HG03432 (cell line): ENCODE results near the gene GSX1.
A peak's percentile ranks its signal among the peaks of the same experiment; 100 is the strongest.
"Not testable (repeated sequence)": the region's sequence is repeated elsewhere in the genome, so short reads cannot be mapped to it uniquely, and the experiment has no call there.

ENCODE experiments used
- ATAC-seq: cut with Tn5 transposase; IDR thresholded peaks from one replicate; pipeline ENCODE4 v1.9.1; 2021; ENCODE audit warnings: mild to moderate bottlenecking, moderate library complexity; ENCODE audit not compliant: unreplicated experiment

The GSX1 gene

DNA sequence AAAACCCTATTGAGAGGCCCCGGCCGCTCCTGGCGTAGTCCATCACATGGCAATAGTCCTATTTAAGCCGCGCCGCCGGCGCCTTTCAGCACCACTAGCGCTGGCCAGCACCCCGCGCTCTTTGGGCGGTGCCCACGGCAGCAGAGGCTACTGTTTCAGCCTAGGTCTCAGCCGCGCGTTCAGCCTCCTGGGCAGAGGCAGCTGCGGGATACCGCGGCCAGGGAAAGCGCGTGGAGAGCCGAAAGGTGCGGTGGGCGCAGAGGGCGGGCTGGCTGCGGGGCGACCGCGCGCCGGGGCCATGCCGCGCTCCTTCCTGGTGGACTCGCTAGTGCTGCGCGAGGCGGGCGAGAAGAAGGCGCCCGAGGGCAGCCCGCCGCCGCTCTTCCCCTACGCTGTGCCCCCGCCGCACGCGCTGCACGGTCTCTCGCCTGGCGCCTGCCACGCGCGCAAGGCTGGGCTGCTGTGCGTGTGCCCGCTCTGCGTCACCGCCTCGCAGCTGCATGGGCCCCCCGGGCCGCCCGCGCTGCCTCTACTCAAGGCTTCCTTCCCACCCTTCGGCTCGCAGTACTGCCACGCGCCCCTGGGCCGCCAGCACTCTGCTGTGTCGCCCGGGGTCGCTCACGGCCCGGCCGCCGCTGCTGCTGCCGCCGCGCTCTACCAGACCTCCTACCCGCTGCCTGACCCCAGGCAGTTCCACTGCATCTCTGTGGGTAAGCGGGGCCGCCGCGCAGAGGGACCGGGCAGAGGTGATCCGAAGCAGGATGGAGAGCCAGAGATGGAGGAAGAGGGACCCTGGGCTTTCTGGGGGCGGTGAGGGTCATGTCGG, at the start of gene GSX1:
TSS of gene GSX1 (plus strand) at position 91 of the 826 bp plus-strand sequence. CDS start at position 299, 208 bp downstream.
- no peak for ATAC-seq

DNA sequence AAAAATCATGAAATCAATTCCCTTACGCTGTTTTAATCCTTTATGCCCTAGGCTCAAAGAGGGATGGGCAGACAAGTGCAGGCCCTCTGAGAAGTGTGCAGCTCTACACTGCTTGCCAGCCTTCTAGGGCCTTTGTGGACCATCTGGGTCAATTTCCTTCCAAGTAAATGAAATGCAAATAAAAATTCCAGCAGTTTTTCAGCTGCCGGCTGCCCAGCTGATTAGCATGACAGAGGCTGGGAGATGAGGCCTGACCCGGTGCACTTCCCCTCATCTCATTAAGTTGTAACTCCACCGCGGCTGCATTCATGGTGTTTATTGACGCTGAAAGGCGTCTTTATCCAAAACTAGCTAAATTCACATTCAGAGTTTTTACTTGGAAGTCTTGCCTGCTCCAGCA, 47.5 kb upstream of the GSX1 start:
- no peak for ATAC-seq

- no peak for ATAC-seq
Observed at GRCh38 chr13:27745301-27745700, 47.0 kb upstream of the GSX1 start.

GRCh38 chr13:27748143-27748542, 44.1 kb upstream of the GSX1 start:
- ATAC-seq: not testable (repeated sequence)

- ATAC-seq: no peak
Observed at GRCh38 chr13:27751953-27752532, 40.2 kb upstream of the GSX1 start.

DNA sequence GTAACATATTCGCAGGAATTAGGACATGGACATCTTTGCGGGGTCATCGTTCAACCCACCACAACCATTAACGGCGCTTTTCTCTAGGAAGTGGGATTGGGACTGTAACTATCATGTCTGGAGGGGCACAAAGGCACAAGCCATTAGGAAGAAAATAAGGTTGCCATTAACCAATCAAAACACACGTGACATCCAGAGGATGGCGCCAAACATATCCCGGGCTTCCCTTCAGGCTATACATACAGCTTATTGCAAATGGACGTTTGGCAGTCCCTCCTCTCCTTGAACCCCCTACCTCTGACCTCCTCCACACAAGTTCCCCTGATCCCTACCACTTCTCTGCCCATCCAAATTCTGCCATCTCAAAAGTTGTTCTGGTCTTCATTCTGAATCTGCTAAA, 26.6 kb upstream of the GSX1 start:
- no peak for ATAC-seq

GRCh38 chr13:27770809-27771208, 21.5 kb upstream of the GSX1 start:
- no peak for ATAC-seq

DNA sequence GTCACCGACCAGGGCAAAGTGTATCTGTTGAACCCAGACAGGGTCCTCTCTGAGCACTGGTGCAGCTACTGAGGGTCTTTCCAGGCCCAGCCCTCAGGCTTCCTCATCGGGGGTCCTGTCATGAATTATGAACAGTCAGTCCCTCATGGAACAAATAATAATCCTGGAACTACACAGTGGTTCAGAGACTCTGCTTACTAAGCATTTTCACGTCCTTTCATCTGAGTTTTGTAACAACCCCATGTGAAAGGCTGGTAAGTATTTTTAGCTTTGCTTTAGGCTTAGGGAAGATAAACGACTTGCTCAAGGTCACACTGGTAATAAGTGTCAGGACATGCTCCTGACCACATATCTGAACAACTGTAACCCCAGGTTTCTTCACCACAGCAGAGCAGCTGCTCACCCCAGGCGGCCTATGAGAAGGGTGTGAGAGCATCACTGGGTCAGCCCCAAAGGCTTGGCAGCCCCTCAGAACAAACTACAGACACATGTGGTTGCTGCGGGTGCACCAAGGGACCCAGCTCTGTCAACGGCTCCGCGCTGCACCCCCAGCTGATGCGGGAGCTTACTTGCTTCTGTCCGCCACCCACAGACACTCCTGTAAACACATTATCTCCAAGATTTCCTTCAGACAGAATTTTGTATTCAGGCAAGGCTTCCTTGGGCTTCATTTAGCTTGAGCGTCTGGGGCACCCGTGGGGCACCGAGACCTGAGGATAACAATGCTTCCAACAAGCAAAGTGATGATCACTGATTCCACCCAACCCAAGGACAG, 19.4 kb upstream of the GSX1 start:
- ATAC-seq: no peak

DNA sequence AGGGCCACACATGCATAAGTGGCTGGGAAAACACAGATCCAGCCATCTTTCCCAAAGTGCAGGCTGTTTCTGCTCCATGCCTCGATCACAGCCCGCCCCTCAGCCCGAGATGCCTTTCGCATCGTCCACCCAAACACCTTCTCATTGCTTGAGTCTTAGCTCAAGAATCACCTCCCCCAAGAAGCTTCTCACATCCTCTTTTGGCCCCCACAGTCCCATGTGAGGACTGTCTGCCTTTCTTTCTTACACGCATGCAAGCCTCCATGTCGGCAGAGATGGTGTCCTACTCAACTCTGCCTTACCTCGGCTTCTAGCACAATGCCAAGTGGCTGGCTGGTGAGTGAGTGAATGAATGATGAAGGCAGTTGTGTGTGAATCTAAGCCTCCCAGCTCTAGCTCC, 18.1 kb upstream of the GSX1 start:
- peak; percentile 52 for ATAC-seq

DNA sequence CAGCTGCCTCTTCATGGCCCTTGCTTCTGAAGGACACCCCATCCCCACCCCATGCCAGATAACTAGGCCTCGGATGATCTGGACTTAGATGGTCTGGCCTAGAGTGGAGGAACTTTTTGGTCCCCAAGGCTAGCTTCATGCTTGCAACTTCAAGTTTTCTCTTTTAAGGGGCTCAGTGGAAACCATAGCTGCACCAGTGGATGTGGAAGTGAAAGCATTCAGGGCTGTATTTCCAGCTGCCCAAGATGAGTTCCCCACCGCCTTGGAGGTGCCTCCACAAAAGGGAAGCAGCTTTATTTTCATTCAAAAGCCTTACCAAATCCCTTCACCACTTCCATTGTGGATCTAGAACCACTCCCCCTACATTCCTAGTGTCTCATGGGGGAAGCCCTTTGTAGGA, 17.6 kb upstream of the GSX1 start:
- ATAC-seq: no peak

GRCh38 chr13:27775943-27776342, 16.3 kb upstream of the GSX1 start:
- no peak for ATAC-seq

DNA sequence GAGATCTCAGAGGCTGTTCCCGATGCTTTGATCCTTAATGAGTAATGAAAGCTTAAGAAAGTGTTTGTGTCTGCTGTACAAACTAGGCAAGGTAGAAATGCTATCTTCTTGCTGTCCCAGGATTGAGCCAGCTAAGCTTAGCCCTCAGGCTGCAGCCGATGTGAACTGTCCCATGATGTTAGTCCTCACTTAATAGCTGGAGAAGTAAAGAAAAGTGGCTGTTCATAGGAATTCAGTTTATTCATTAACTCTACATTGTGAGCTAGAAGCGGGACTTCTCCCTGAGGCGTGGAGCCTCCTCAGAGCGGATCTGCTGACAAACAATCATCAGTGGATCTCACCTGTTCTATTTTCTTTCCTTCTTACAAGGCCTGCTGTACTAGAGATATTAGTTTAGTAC, 10.1 kb upstream of the GSX1 start:
- no peak for ATAC-seq

DNA sequence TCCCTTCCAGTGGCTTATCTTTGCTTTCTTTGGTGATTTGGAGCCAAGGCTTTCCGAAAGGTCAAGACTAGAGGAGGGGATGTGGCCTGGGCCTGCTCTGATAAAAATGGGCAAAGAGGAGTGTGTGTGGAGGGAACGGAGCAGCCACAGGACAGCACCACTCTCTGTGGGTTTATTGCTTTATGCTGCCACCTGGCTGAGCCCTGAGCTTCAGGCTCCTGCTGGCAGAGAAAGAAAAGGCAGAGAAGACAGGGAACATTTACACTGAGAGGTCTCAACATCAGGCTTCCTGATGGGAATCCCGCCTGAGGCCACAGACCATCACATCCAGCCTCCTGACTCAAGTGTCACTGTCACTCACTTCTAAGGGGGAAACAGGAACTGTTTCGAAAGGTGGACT, 9.2 kb upstream of the GSX1 start:
- no peak for ATAC-seq

GRCh38 chr13:27788271-27788670, 4.0 kb upstream of the GSX1 start:
- ATAC-seq: no peak

GRCh38 chr13:27789153-27789494, 3.2 kb upstream of the GSX1 start:
- no peak for ATAC-seq

DNA sequence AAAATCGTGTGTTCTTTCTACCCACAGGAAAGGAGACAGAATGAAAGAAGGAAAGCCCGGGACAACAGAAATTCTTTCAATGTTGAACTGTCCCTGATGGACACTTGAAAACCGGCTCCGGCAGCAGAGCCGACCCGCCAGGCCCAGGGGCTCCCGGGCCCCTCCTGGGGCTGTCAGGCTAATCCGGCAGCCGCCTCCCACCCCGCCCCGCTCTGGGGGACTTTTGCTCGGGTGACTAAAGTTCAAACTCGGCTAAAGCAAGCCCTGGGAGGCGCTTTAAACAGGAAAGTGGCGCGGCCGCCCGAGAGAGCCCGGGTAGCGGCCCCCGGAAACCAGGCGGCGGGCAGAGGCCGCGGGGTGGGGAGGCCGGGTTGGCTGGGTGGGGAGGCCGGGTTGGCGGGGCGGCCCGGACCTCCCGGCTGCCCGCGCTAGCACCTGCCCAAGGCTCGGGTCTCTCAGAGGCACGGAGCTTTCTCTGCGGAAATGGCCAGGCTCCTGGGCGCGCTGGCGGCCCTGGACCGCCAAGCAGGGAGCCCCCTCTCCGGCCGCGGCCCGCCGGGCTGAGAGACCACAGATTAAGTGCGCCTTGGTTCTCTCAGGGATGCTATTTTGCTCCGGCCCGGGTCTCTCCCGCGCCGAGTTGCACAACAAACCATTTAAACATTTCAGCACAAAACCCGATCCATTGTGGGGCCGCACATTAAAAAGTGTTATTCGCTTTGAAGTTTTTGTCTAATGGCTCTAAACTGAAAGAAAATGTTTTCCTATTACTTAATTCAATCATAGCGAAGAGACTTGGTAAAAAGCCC, 2.6 kb upstream of the GSX1 start:
- no peak for ATAC-seq

DNA sequence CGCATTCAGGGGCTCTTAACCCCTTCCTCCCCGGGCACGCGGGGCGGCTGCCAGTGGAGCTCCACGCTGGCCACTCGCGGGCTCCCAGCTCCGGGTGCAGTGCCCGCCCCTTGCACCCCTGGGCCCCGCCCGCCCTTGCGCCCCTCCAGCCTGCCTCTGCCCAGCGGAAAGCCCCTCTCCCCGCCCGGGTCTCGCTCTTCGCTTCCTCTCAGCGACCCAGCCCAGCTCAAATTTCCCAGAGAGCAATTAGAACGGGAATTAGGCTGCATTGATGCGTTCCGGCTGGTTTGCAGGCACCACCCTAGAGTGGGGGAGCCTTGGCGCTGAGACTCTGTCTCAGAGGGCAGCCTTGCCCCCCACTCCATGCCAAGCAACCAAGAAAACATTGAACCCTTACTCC, 1.8 kb upstream of the GSX1 start:
- no peak for ATAC-seq

- ATAC-seq: no peak
Observed at GRCh38 chr13:27791146-27791900, 960 bp upstream of the GSX1 start.

- ATAC-seq: no peak
Observed at GRCh38 chr13:27791901-27792392, 336 bp upstream of the GSX1 start.
